Adrenal gland (tissue), 12 donors: ENCODE results near the gene C19orf73. TPM values are rescaled to one million over a fixed set of nuclear protein-coding genes. Genes with fewer than 3 reads are reported as not detected.

Experiments
- DNase-seq, 7 donors: peaks; one replicate each; pipeline ENCODE4 v3.0.0-alpha.2; 2019 to 2020
- H3K27ac ChIP-seq, 5 donors: fragments of 200-600 bp; sonication (generic) in 4 of 5; 1 replicate in 3 of 5; 2 replicates in 2 of 5; pipeline versions ENCODE4 v1.5.1 to v1.8.0; 2016 to 2020; ENCODE audit warnings: mild to moderate bottlenecking in 1 of 5
- H3K27me3 ChIP-seq: fragments of 200-600 bp; 2 replicates; pipeline ENCODE4 v1.8.0; 2021
- H3K36me3 ChIP-seq, 2 donors: fragments of 200-600 bp; replicated peaks in 1 of 2; 1 replicate in 1 of 2; 2 replicates in 1 of 2; pipeline versions ENCODE4 v1.5.1 to v1.8.0; 2018 to 2022
- H3K4me1 ChIP-seq, 2 donors: fragments of 200-600 bp; replicated peaks in 1 of 2; 1 replicate in 1 of 2; 2 replicates in 1 of 2; pipeline versions ENCODE4 v1.5.1 to v1.8.0; 2018 to 2021
- H3K4me3 ChIP-seq, 4 donors: fragments of 200-600 bp; sonication (generic) in 3 of 4; one replicate each; pipeline ENCODE4 v1.5.1; 2016 to 2018
- H3K9me3 ChIP-seq, 3 donors: fragments of 200-600 bp; sonication (generic) in 1 of 3; replicated peaks in 1 of 3; 1 replicate in 2 of 3; 2 replicates in 1 of 3; pipeline versions ENCODE4 v1.5.1 to v1.8.0; 2016 to 2021
- CTCF ChIP-seq, 6 experiments: fragments of 450-650 bp in 4 of 6; fragments of 200-600 bp in 2 of 6; sonication (generic) in 1 of 6; IDR thresholded peaks; 1 replicate in 5 of 6; 2 replicates in 1 of 6; pipeline versions ENCODE4 v1.5.1 to v1.8.0; 2016 to 2021; ENCODE audit warnings: antibody characterized with exemption in 6 of 6, mild to moderate bottlenecking in 2 of 6, moderate library complexity in 1 of 6
- POLR2A ChIP-seq, 2 donors: fragments of 450-650 bp; IDR thresholded peaks; one replicate each; pipeline ENCODE4 v1.6.1; 2017; ENCODE audit warnings: antibody characterized with exemption in 2 of 2, mild to moderate bottlenecking in 2 of 2, moderate library complexity in 1 of 2
- WGBS, 4 donors: extraction: QIAGEN DNeasy Blood & Tissue Kit in 2 of 4; methylation state at CpG; one replicate each; pipeline versions ENCODE4 v1.1.5 to v1.1.7; 2013 to 2017; 5-methylcytosine and 5-hydroxymethylcytosine counted together
- intact Hi-C, 2 donors: fragments of 100-400 bp; cut with DNase I; formaldehyde crosslinking; loops; one replicate each; pipeline versions ENCODE4 v1.14.1 to v1.15.0; 2022 to 2023
- polyA plus RNA-seq, 3 donors: library from polyadenylated mRNA; stranded (reverse); fragments of 200-250 nt in 2 of 3; fragments of 350-450 nt in 1 of 3; fragmentation: Illumina TruSeq in 1 of 3; extraction: RNeasy Lipid Tissue Mini Kit (QIAGEN cat#74804) in 1 of 3; gene quantifications; one replicate each; pipeline ENCODE4 v1.2.3, GENCODE V29; 2013 to 2014
- small RNA-seq, 2 donors: library from RNA; depleted of rRNA; stranded (forward); fragments of <200 nt; gene quantifications; one replicate each; pipeline ENCODE3, GENCODE V24; 2016
- total RNA-seq, 9 donors: library from RNA; depleted of rRNA in 4 of 9; stranded (reverse); fragments of >200 nt in 4 of 9; fragments of 120-200 nt in 1 of 9; fragmentation: NEBNext Ultra II Directional in 1 of 9; extraction: Animal tissue kit (Norgen Biotek cat#: 25700) in 1 of 9; gene quantifications; one replicate each; pipeline versions ENCODE4 v1.1.0 to v1.2.4, GENCODE V29; 2013 to 2023
- donor health status: healthy with polysubstance abuse.
- donor health status: Bipolar disorder and iron deficiency.
- donor health status: DM: yes; HTN: yes; CAD: no.
- donor health status: DM: no; HTN: no; CAD: no.
- donor health status: DM: no; HTN: no; CAD: no.
- donor health status: DM: yes; HTN: yes; CAD: no.

The C19orf73 gene
- total and polyA plus RNA-seq, 12 donors = 0.94 to 8.2 (median 1.8) TPM

GRCh38 chr19:49070416-49070815, 48.5 kb downstream of the C19orf73 start:
- TF ChIP-seq POLR2A (IDR thresholded peaks at IDR 0.05) (no peak), CTCF (IDR thresholded peaks at IDR 0.05) (no peak)
- WGBS, 4 donors = 87 to 94% (median 94%) methylated on average over 21 of the region's 21 CpGs
- Histone ChIP-seq H3K27ac (no peak overlapping the region), H3K4me3 (no peak overlapping the region), H3K9me3 (no peaks in the 10 kb centered on the region), H3K27me3 (peaks cover 43% of the 10 kb centered on the region), H3K36me3 (no peaks in the 10 kb centered on the region), H3K4me1 (no peaks in the 10 kb centered on the region)
- intact Hi-C loops = loop anchor here in 1 of 2 donors (10.0 kb wide), 1 partner anchor 144 kb away; no protein-coding TSS in a partner anchor
- DNase-seq = no peak

- no peaks in the 10 kb centered on the region for H3K9me3 ChIP-seq
- WGBS, 4 donors = 90 to 96% (median 91%) methylated on average over 9 of the region's 9 CpGs
- H3K27ac ChIP-seq = no peak overlapping the region
- H3K4me1 ChIP-seq = peaks cover 0 to 6% of the 10 kb centered on the region in 2 donors
- intact Hi-C loops = no loop called here
- H3K36me3 ChIP-seq = no peaks in the 10 kb centered on the region
- H3K27me3 ChIP-seq = peaks cover 42% of the 10 kb centered on the region
- TF ChIP-seq CTCF (IDR thresholded peaks at IDR 0.05) = no peak
- H3K4me3 ChIP-seq = no peak overlapping the region
- DNase-seq = no peak
These were observed 49.9 kb downstream of the C19orf73 start for GRCh38 chr19:49069026-49069425.

Small RNAs within 50 kb of the gene (small RNA-seq; reads per million reads assigned to genes)
- gene RN7SL708P = 0 reads per million in 2 donors

Other genes starting within 250 kb of the C19orf73 start
- gene PPP1R15A, start 246.7 kb downstream of the C19orf73 start, total RNA-seq = 10 to 100 TPM; 18.2 to 54.6 (median 39.4) TPM
- gene PPP1R15A, start 246.7 kb downstream of the C19orf73 start, polyA plus RNA-seq = 100 to 1,000 TPM in 1 of 3 donors, 10 to 100 TPM in 2; 49.2 to 174 (median 73.3) TPM
- under 1 TPM in 5 of 9 donors, not detected in 4; 0.14 to 0.72 (median 0.27) TPM for gene TULP2, start 220.4 kb downstream of the C19orf73 start, total RNA-seq
- under 1 TPM in 1 of 3 donors, not detected in 2; 0.07 TPM for gene TULP2, start 220.4 kb downstream of the C19orf73 start, polyA plus RNA-seq
- gene NUCB1, start 218.8 kb downstream of the C19orf73 start, total RNA-seq = 100 to 1,000 TPM; 117 to 581 (median 289) TPM
- 100 to 1,000 TPM in 2 of 3 donors, 10 to 100 TPM in 1; 98.8 to 189 (median 175) TPM for gene NUCB1, start 218.8 kb downstream of the C19orf73 start, polyA plus RNA-seq
- gene DHDH, start 185.4 kb downstream of the C19orf73 start, total RNA-seq = under 1 TPM in 4 of 9 donors, not detected in 5; 0.17 to 0.56 (median 0.33) TPM
- 1 to 10 TPM in 1 of 3 donors, under 1 TPM in 2; 0.27 to 2.8 (median 0.47) TPM for gene DHDH, start 185.4 kb downstream of the C19orf73 start, polyA plus RNA-seq
- 10 to 100 TPM; 18.1 to 79.0 (median 56.1) TPM for gene BAX, start 164.3 kb downstream of the C19orf73 start, total RNA-seq
- gene BAX, start 164.3 kb downstream of the C19orf73 start, polyA plus RNA-seq = 10 to 100 TPM; 21.5 to 61.3 (median 41.0) TPM
- over 10,000 TPM in 1 of 9 donors, 1,000 to 10,000 TPM in 8; 3,284 to 11,726 (median 3,862) TPM for gene FTL, start 153.8 kb downstream of the C19orf73 start, total RNA-seq
- 1,000 to 10,000 TPM; 2,288 to 7,123 (median 4,274) TPM for gene FTL, start 153.8 kb downstream of the C19orf73 start, polyA plus RNA-seq
- 10 to 100 TPM; 23.7 to 63.9 (median 36.9) TPM for gene GYS1, start 125.8 kb downstream of the C19orf73 start, total RNA-seq
- gene GYS1, start 125.8 kb downstream of the C19orf73 start, polyA plus RNA-seq = 10 to 100 TPM; 35.2 to 45.9 (median 37.7) TPM
- 100 to 1,000 TPM in 2 of 9 donors, 10 to 100 TPM in 7; 45.4 to 143 (median 76.8) TPM for gene RUVBL2, start 125.3 kb downstream of the C19orf73 start, total RNA-seq
- gene RUVBL2, start 125.3 kb downstream of the C19orf73 start, polyA plus RNA-seq = 10 to 100 TPM; 41.3 to 93.3 (median 70.7) TPM
- gene LHB, start 102.1 kb downstream of the C19orf73 start, total RNA-seq = 1 to 10 TPM in 3 of 9 donors, under 1 TPM in 1, not detected in 5; 0.74 to 6.5 (median 1.4) TPM
- 1 to 10 TPM in 2 of 3 donors, under 1 TPM in 1; 0.38 to 8.8 (median 6.0) TPM for gene LHB, start 102.1 kb downstream of the C19orf73 start, polyA plus RNA-seq
- gene CGB3, start 94.8 kb downstream of the C19orf73 start, total RNA-seq = not detected
- not detected for gene CGB3, start 94.8 kb downstream of the C19orf73 start, polyA plus RNA-seq
- not detected for gene CGB2, start 87.3 kb downstream of the C19orf73 start, total RNA-seq
- gene CGB2, start 87.3 kb downstream of the C19orf73 start, polyA plus RNA-seq = not detected
- under 1 TPM in 1 of 9 donors, not detected in 8; 0.53 TPM for gene CGB1, start 82.2 kb downstream of the C19orf73 start, total RNA-seq
- not detected for gene CGB1, start 82.2 kb downstream of the C19orf73 start, polyA plus RNA-seq
- not detected for gene CGB5, start 75.3 kb downstream of the C19orf73 start, total RNA-seq
- gene CGB5, start 75.3 kb downstream of the C19orf73 start, polyA plus RNA-seq = under 1 TPM in 1 of 3 donors, not detected in 2; 0.72 TPM
- not detected for gene CGB8, start 70.0 kb downstream of the C19orf73 start, total RNA-seq
- gene CGB8, start 70.0 kb downstream of the C19orf73 start, polyA plus RNA-seq = not detected
- gene CGB7, start 61.4 kb downstream of the C19orf73 start, total RNA-seq = under 1 TPM in 2 of 9 donors, not detected in 7; 0.15 to 0.28 TPM
- gene CGB7, start 61.4 kb downstream of the C19orf73 start, polyA plus RNA-seq = under 1 TPM in 2 of 3 donors, not detected in 1; 0.13 to 0.97 TPM
- under 1 TPM in 1 of 9 donors, not detected in 8; 0.55 TPM for gene NTF4, start 54.3 kb downstream of the C19orf73 start, total RNA-seq
- gene NTF4, start 54.3 kb downstream of the C19orf73 start, polyA plus RNA-seq = not detected
- not detected for gene KCNA7, start 46.4 kb downstream of the C19orf73 start, total RNA-seq
- gene KCNA7, start 46.4 kb downstream of the C19orf73 start, polyA plus RNA-seq = not detected
- 100 to 1,000 TPM; 109 to 443 (median 221) TPM for gene SNRNP70, start 33.7 kb downstream of the C19orf73 start, total RNA-seq
- 1,000 to 10,000 TPM in 1 of 3 donors, 100 to 1,000 TPM in 2; 114 to 1,255 (median 535) TPM for gene SNRNP70, start 33.7 kb downstream of the C19orf73 start, polyA plus RNA-seq
- 10 to 100 TPM in 4 of 9 donors, 1 to 10 TPM in 5; 4.9 to 15.3 (median 9.5) TPM for gene LIN7B, start 4.8 kb downstream of the C19orf73 start, total RNA-seq
- 10 to 100 TPM in 2 of 3 donors, 1 to 10 TPM in 1; 4.4 to 35.2 (median 32.9) TPM for gene LIN7B, start 4.8 kb downstream of the C19orf73 start, polyA plus RNA-seq
- gene PPFIA3, start 401 bp upstream of the C19orf73 start, total RNA-seq = 10 to 100 TPM in 6 of 9 donors, 1 to 10 TPM in 3; 6.1 to 21.5 (median 14.7) TPM
- gene PPFIA3, start 401 bp upstream of the C19orf73 start, polyA plus RNA-seq = 10 to 100 TPM in 2 of 3 donors, 1 to 10 TPM in 1; 2.9 to 60.2 (median 27.3) TPM
- gene HRC, start 36.3 kb upstream of the C19orf73 start, total RNA-seq = 10 to 100 TPM in 1 of 9 donors, 1 to 10 TPM in 7, under 1 TPM in 1; 0.77 to 28.4 (median 2.8) TPM
- gene HRC, start 36.3 kb upstream of the C19orf73 start, polyA plus RNA-seq = 1 to 10 TPM; 2.1 to 2.5 (median 2.4) TPM
- 10 to 100 TPM in 6 of 9 donors, 1 to 10 TPM in 3; 6.8 to 25.1 (median 15.4) TPM for gene TRPM4, start 38.6 kb upstream of the C19orf73 start, total RNA-seq
- 10 to 100 TPM in 2 of 3 donors, 1 to 10 TPM in 1; 4.2 to 56.3 (median 20.6) TPM for gene TRPM4, start 38.6 kb upstream of the C19orf73 start, polyA plus RNA-seq
- gene SLC6A16, start 206.0 kb upstream of the C19orf73 start, total RNA-seq = 1 to 10 TPM in 3 of 9 donors, under 1 TPM in 5, not detected in 1; 0.17 to 1.7 (median 0.71) TPM
- 1 to 10 TPM; 1.1 to 3.5 (median 2.6) TPM for gene SLC6A16, start 206.0 kb upstream of the C19orf73 start, polyA plus RNA-seq
- 10 to 100 TPM in 8 of 9 donors, under 1 TPM in 1; 0.61 to 26.1 (median 15.8) TPM for gene CD37, start 216.3 kb upstream of the C19orf73 start, total RNA-seq
- 10 to 100 TPM in 1 of 3 donors, 1 to 10 TPM in 2; 5.4 to 27.1 (median 8.9) TPM for gene CD37, start 216.3 kb upstream of the C19orf73 start, polyA plus RNA-seq
- 10 to 100 TPM in 8 of 9 donors, 1 to 10 TPM in 1; 5.4 to 42.8 (median 26.0) TPM for gene TEAD2, start 243.3 kb upstream of the C19orf73 start, total RNA-seq
- gene TEAD2, start 243.3 kb upstream of the C19orf73 start, polyA plus RNA-seq = 10 to 100 TPM; 11.3 to 31.1 (median 28.7) TPM
- gene DKKL1, start 244.7 kb upstream of the C19orf73 start, total RNA-seq = under 1 TPM in 4 of 9 donors, not detected in 5; 0.28 to 0.50 (median 0.43) TPM
- under 1 TPM in 2 of 3 donors, not detected in 1; 0.44 to 0.56 TPM for gene DKKL1, start 244.7 kb upstream of the C19orf73 start, polyA plus RNA-seq